Smooth muscle cell (in vitro differentiated cells): ENCODE results near the gene LEFTY2. TPM values are rescaled to one million over a fixed set of nuclear protein-coding genes. Genes with fewer than 3 reads are reported as not detected.
"Not testable (repeated sequence)": the region's sequence is repeated elsewhere in the genome, so short reads cannot be mapped to it uniquely, and the experiment has no call there.

Source experiments
- DNase-seq: peaks from one replicate; lab custom pipeline; 2025; ENCODE audit not compliant: unreplicated experiment; lab: John Stamatoyannopoulos, UW
- H2AFZ ChIP-seq: fragments of 200-600 bp; sonication (generic); 2 replicates; pipeline ENCODE4 v1.6.0; 2016; ENCODE audit warnings: antibody characterized with exemption, low read depth, mild to moderate bottlenecking
- H3F3A ChIP-seq: fragments of 200-600 bp; sonication (generic); 2 replicates; pipeline ENCODE4 v1.6.0; 2017; ENCODE audit warnings: antibody characterized with exemption, low read depth
- H3K27ac ChIP-seq: fragments of 200-600 bp; sonication (generic); 2 replicates; pipeline ENCODE4 v1.5.1; 2016; ENCODE audit warnings: low read depth, mild to moderate bottlenecking
- H3K27me3 ChIP-seq: fragments of 200-600 bp; sonication (generic); 2 replicates; pipeline ENCODE4 v1.6.1; 2016; ENCODE audit warnings: low read depth, mild to moderate bottlenecking
- H3K36me3 ChIP-seq: fragments of 200-600 bp; sonication (generic); 2 replicates; pipeline ENCODE4 v1.5.1; 2016; ENCODE audit warnings: low read depth
- H3K4me1 ChIP-seq: fragments of 200-600 bp; sonication (generic); 2 replicates; pipeline ENCODE4 v1.5.1; 2016; ENCODE audit warnings: low read depth
- H3K4me2 ChIP-seq: fragments of 200-600 bp; sonication (generic); 2 replicates; pipeline ENCODE4 v1.6.0; 2016; ENCODE audit warnings: mild to moderate bottlenecking
- H3K4me3 ChIP-seq: fragments of 200-600 bp; sonication (generic); 2 replicates; pipeline ENCODE4 v1.5.1; 2016; ENCODE audit warnings: mild to moderate bottlenecking
- H3K79me2 ChIP-seq: fragments of 200-600 bp; sonication (generic); 2 replicates; pipeline ENCODE4 v1.6.0; 2016; ENCODE audit warnings: low read depth, mild to moderate bottlenecking
- H3K9ac ChIP-seq: fragments of 200-600 bp; sonication (generic); 2 replicates; pipeline ENCODE4 v1.6.0; 2016; ENCODE audit warnings: low read depth
- H3K9me3 ChIP-seq: fragments of 200-600 bp; sonication (generic); replicated peaks from 2 replicates; pipeline ENCODE4 v1.5.1; 2016; ENCODE audit warnings: low read depth
- H4K20me1 ChIP-seq: fragments of 200-600 bp; sonication (generic); 2 replicates; pipeline ENCODE4 v1.6.0; 2016; ENCODE audit warnings: low read depth
- CTCF ChIP-seq: fragments of 200-600 bp; sonication (generic); IDR thresholded peaks from 2 replicates; pipeline ENCODE4 v1.5.1; 2017; ENCODE audit warnings: borderline replicate concordance, mild to moderate bottlenecking, antibody characterized with exemption; ENCODE audit not compliant: insufficient read depth, poor library complexity, severe bottlenecking
- WGBS: methylation state at CpG from one replicate; pipeline ENCODE4 v1.1.7; 2016; ENCODE audit warnings: low lambda C conversion rate; 5-methylcytosine and 5-hydroxymethylcytosine counted together
- polyA plus RNA-seq: library from polyadenylated mRNA; unstranded; fragments of >200 nt; fragmentation: Nextera tagmentation; extraction: Ambion mirVana; gene quantifications from 2 replicates; pipeline ENCODE4 v1.2.1, GENCODE V29; 2016
- total RNA-seq: library from RNA; depleted of rRNA; stranded (reverse); fragments of >200 nt; gene quantifications from 2 replicates; pipeline ENCODE4 v1.2.3, GENCODE V29; 2014

LEFTY2 gene
- total and polyA plus RNA-seq, 2 experiments from 2014 or later = 0.09 to 0.25 TPM

GRCh38 chr1:225942574-225942973 lies 1.6 kb upstream of the LEFTY2 start:
- H3K79me2 ChIP-seq = no peaks in the 10 kb centered on the region
- peaks cover 4% of the 10 kb centered on the region for H3K27me3 ChIP-seq
- no peak overlapping the region for H3K27ac ChIP-seq
- DNase-seq = no peak
- no peak for TF ChIP-seq CTCF
- H2AFZ ChIP-seq = no peak overlapping the region
- peaks cover 8% of the 10 kb centered on the region for H3K4me1 ChIP-seq
- no peaks in the 10 kb centered on the region for H3K9me3 ChIP-seq
- no peak overlapping the region for H3K4me3 ChIP-seq
- no peak overlapping the region for H3K4me2 ChIP-seq
- no peaks in the 10 kb centered on the region for H4K20me1 ChIP-seq
- no peaks in the 10 kb centered on the region for H3F3A ChIP-seq
- H3K9ac ChIP-seq = no peak overlapping the region
- no peaks in the 10 kb centered on the region for H3K36me3 ChIP-seq
- 79% methylated on average over 7 of the region's 7 CpGs for WGBS

- Histone ChIP-seq H3K27ac (no peak overlapping the region), H3K9me3 (no peaks in the 10 kb centered on the region), H3K4me2 (no peak overlapping the region), H3K36me3 (no peaks in the 10 kb centered on the region), H3K4me3 (no peak overlapping the region), H3K27me3 (no peaks in the 10 kb centered on the region), H3K4me1 (peaks cover 8% of the 10 kb centered on the region), H3F3A (no peaks in the 10 kb centered on the region), H3K9ac (no peak overlapping the region), H4K20me1 (no peaks in the 10 kb centered on the region), H2AFZ (no peak overlapping the region), H3K79me2 (no peaks in the 10 kb centered on the region)
- 64% methylated on average over 1 of the region's 1 CpG for WGBS
- no peak for TF ChIP-seq CTCF
- DNase-seq = no peak
These were observed 862 bp upstream of the LEFTY2 start for GRCh38 chr1:225941942-225942222.

DNA sequence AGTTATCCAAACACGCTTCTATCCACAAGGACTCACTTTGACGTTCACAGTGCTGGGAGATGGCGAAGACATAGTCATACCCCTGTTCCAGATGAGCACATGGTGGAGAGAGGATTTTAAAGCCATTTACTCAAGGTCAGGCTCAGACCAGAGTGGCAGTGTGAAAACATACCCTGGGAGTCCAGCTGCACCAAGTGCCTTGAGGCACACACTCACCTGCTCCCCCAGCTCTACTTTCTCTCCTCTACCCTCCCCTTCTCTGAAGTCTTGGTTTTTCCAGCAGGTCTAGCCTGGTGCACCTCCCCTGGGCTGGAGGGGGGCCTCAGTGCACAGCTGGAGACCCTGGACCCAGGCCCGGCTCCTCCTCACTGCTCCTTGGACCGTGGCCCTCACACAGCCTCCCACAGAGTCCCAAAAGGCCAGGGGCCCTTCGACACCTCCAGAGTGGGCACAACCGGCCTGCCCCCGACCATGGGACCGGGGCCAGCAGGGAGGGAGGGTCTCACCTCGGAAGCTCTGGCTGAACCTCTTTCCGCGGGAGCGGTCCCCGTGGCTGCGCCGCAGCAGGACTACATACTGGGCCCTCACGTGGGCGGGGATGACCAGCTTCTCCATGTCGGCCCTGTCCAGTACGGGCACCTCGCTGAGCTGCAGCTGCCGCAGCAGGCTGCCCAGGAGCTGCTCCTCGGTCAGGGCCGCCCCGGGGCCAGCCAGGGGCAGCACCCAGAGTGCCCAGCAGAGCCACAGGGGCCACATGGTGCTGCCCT lies 452 bp downstream of the LEFTY2 start:
- TF ChIP-seq CTCF = no peak
- no peaks in the 10 kb centered on the region for H3K9me3 ChIP-seq
- H3K4me3 ChIP-seq = no peak overlapping the region
- no peak for DNase-seq
- no peaks in the 10 kb centered on the region for H3K36me3 ChIP-seq
- no peaks in the 10 kb centered on the region for H3K27me3 ChIP-seq
- no peak overlapping the region for H3K27ac ChIP-seq
- H3K79me2 ChIP-seq = no peaks in the 10 kb centered on the region
- no peak overlapping the region for H3K4me2 ChIP-seq
- WGBS = 93% methylated on average over 25 of the region's 25 CpGs
- no peaks in the 10 kb centered on the region for H3F3A ChIP-seq
- no peaks in the 10 kb centered on the region for H4K20me1 ChIP-seq
- H3K4me1 ChIP-seq = peaks cover 2% of the 10 kb centered on the region
- no peak overlapping the region for H3K9ac ChIP-seq
- H2AFZ ChIP-seq = no peak overlapping the region

DNA sequence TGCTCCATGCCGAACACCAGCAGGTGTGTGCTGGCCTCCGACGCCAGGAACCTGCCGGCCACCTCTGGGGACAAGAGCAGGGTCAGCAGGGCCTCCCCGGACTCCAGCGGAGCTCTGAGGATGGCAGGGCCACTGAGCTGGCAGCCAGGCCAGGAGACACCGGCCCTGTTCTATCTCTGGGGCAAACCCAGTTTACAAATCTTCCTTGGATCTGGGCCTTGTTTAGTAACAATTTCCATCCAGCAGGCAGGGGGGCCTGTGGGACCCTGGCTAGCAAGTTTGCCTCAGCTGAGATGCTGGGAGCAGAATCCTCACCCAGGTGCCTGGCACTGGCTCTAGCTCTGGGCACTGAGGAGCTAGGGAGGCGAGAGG lies 1.1 kb downstream of the LEFTY2 start:
- WGBS = 57% methylated on average over 8 of the region's 8 CpGs
- H3K36me3 ChIP-seq, H2AFZ ChIP-seq, H3K9me3 ChIP-seq, H3F3A ChIP-seq, H3K27ac ChIP-seq, H3K27me3 ChIP-seq, H3K9ac ChIP-seq, H3K4me3 ChIP-seq, H3K4me2 ChIP-seq, H3K79me2 ChIP-seq, H4K20me1 ChIP-seq, DNase-seq, H3K4me1 ChIP-seq: not testable (repeated sequence)

- not testable (repeated sequence) for H3K27me3 ChIP-seq, H3K9me3 ChIP-seq, H3F3A ChIP-seq, H3K27ac ChIP-seq, H3K4me1 ChIP-seq, H2AFZ ChIP-seq, DNase-seq, H3K36me3 ChIP-seq, H3K9ac ChIP-seq, H4K20me1 ChIP-seq, H3K79me2 ChIP-seq
- H3K4me3 ChIP-seq = peak overlapping the region; percentile 13
- WGBS = 38% methylated on average over 25 of the region's 69 CpGs
- peak overlapping the region; percentile 57 for H3K4me2 ChIP-seq
These were observed 1.7 kb downstream of the LEFTY2 start for GRCh38 chr1:225939097-225939938.
